ENCODE results near the gene KCNC3. TPM values are rescaled to one million over a fixed set of nuclear protein-coding genes. Genes with fewer than 3 reads are reported as not detected.

KCNC3 gene
- total RNA-seq, 2 experiments from 2014 or later = 0.39 to 0.47 TPM

Other genes with a start within 250 kb of the KCNC3 start
- not detected for gene IZUMO2, start 166.1 kb downstream of the KCNC3 start, total RNA-seq
- gene MYH14, start 125.8 kb downstream of the KCNC3 start, total RNA-seq = not detected
- gene NAPSA, start 36.3 kb upstream of the KCNC3 start, total RNA-seq = 1 to 10 TPM in 1 of 2 experiments, under 1 TPM in 1; 0.73 to 1.2 TPM
- gene NR1H2, start 47.1 kb upstream of the KCNC3 start, total RNA-seq = 10 to 100 TPM; 56.4 to 64.1 TPM
- 100 to 1,000 TPM; 163 to 181 TPM for gene POLD1, start 55.0 kb upstream of the KCNC3 start, total RNA-seq
- gene SPIB, start 89.6 kb upstream of the KCNC3 start, total RNA-seq = under 1 TPM; 0.52 to 0.84 TPM
- gene MYBPC2, start 103.5 kb upstream of the KCNC3 start, total RNA-seq = not detected
- 10 to 100 TPM; 54.8 to 56.9 TPM for gene EMC10, start 147.1 kb upstream of the KCNC3 start, total RNA-seq
- gene GARIN5A, start 147.5 kb upstream of the KCNC3 start, total RNA-seq = under 1 TPM in 1 of 2 experiments, not detected in 1; 0.29 TPM
- gene JOSD2, start 181.8 kb upstream of the KCNC3 start, total RNA-seq = 10 to 100 TPM; 49.8 to 51.3 TPM
- gene ASPDH, start 184.5 kb upstream of the KCNC3 start, total RNA-seq = not detected
- not detected for gene LRRC4B, start 239.1 kb upstream of the KCNC3 start, total RNA-seq